Lung (tissue), 12 donors: Measurements from ENCODE around the gene ASB8. TPM values are rescaled to one million over a fixed set of nuclear protein-coding genes. Genes with fewer than 3 reads are reported as not detected.

Experiments used
- ATAC-seq: fragments of 200-7000 bp; cut with Tn5 transposase; one replicate; pipeline ENCODE4 v1.9.1; 2020; ENCODE audit warnings: moderate number of reproducible peaks; ENCODE audit not compliant: insufficient read depth, low FRiP score
- DNase-seq, 3 donors: peaks; one replicate each; pipeline ENCODE4 v3.0.0-alpha.2; 2013 to 2017
- H3K27ac ChIP-seq, 2 donors: one replicate each; pipeline ENCODE4 v1.5.1; 2013; ENCODE audit warnings: mild to moderate bottlenecking in 2 of 2, moderate library complexity in 2 of 2, control low read depth in 1 of 2, inconsistent platforms in 1 of 2, low read depth in 1 of 2, low read length in 1 of 2
- H3K27me3 ChIP-seq, 3 donors: one replicate each; pipeline ENCODE4 v1.5.1; 2013; ENCODE audit warnings: low read length in 2 of 3; ENCODE audit not compliant: control insufficient read depth in 3 of 3, insufficient read depth in 3 of 3
- H3K36me3 ChIP-seq, 4 donors: one replicate each; pipeline ENCODE4 v1.5.1; 2013; ENCODE audit warnings: low read length in 4 of 4, mild to moderate bottlenecking in 1 of 4, moderate library complexity in 1 of 4; ENCODE audit not compliant: control insufficient read depth in 4 of 4, insufficient read depth in 4 of 4
- H3K4me1 ChIP-seq, 5 donors: one replicate each; pipeline ENCODE4 v1.5.1; 2013; ENCODE audit warnings: low read length in 5 of 5, mild to moderate bottlenecking in 2 of 5, moderate library complexity in 1 of 5; ENCODE audit not compliant: control insufficient read depth in 5 of 5, insufficient read depth in 5 of 5
- H3K4me3 ChIP-seq: one replicate; pipeline ENCODE4 v1.5.1; 2013; ENCODE audit warnings: mild to moderate bottlenecking, control low read depth, moderate library complexity
- H3K9ac ChIP-seq, 2 donors: one replicate each; pipeline ENCODE4 v1.5.1; 2013; ENCODE audit warnings: low read length in 2 of 2, control low read depth in 1 of 2; ENCODE audit not compliant: insufficient read depth in 1 of 2
- H3K9me3 ChIP-seq, 4 donors: one replicate each; pipeline ENCODE4 v1.5.1; 2013; ENCODE audit warnings: low read length in 3 of 4, mild to moderate bottlenecking in 1 of 4, moderate library complexity in 1 of 4; ENCODE audit not compliant: control insufficient read depth in 4 of 4, insufficient read depth in 3 of 4
- CTCF ChIP-seq: IDR thresholded peaks from 2 replicates; pipeline ENCODE4 v1.5.1; 2012; ENCODE audit warnings: mild to moderate bottlenecking; ENCODE audit errors: control extremely low read depth, extremely low read depth
- WGBS, 2 donors: extraction: QIAGEN DNeasy Blood & Tissue Kit; methylation state at CpG; one replicate each; pipeline ENCODE4 v1.1.7; 2013; 5-methylcytosine and 5-hydroxymethylcytosine counted together
- polyA plus RNA-seq, 2 donors: library from polyadenylated mRNA; stranded (reverse); fragments of 200-250 nt; gene quantifications; one replicate each; pipeline ENCODE4 v1.2.1, GENCODE V29; 2013
- total RNA-seq, 2 donors: library from RNA; depleted of rRNA in 1 of 2; stranded (reverse); fragments of >200 nt in 1 of 2; gene quantifications; one replicate each; pipeline ENCODE4 v1.2.1, GENCODE V29; 2014 to 2021
- donor health status: control.
- donor health status: control.
- donor health status: Bipolar disorder and iron deficiency.
- donor health status: healthy.
- donor health status: DM: yes; HTN: yes; CAD: no.

Gene ASB8
- total and polyA plus RNA-seq, 4 donors, result 12.0 to 55.1 (median 26.9) TPM

- peak overlapping the region; percentile 92 to 97 for H3K9ac ChIP-seq
- no peaks in the 10 kb centered on the region for H3K27me3 ChIP-seq
- 9 to 11% methylated on average over 26 of the region's 26 CpGs for WGBS, 2 donors
- ATAC-seq (peak; percentile 2), DNase-seq (peak in 1 of 3 donors; percentile 52)
- TF ChIP-seq CTCF, result no peak
- peaks cover 0 to 28% (median 6%) of the 10 kb centered on the region in 5 donors for H3K4me1 ChIP-seq
- peak overlapping the region; percentile 98 to 100 for H3K27ac ChIP-seq
- H3K4me3 ChIP-seq, result peak overlapping the region; percentile 76
- H3K36me3 ChIP-seq, result no peaks in the 10 kb centered on the region
- peaks cover 0 to 4% (median 0%) of the 10 kb centered on the region in 4 donors for H3K9me3 ChIP-seq
Measured at GRCh38 chr12:48198672-48198971, 41.3 kb upstream of the ASB8 start.

GRCh38 chr12:48197971-48198671 is 40.8 kb upstream of the ASB8 start:
- H3K36me3 ChIP-seq, result no peaks in the 10 kb centered on the region
- peaks cover 0 to 4% (median 0%) of the 10 kb centered on the region in 4 donors for H3K9me3 ChIP-seq
- WGBS, 2 donors, result 0% methylated on average over 39 of the region's 39 CpGs
- H3K27ac ChIP-seq, result peak overlapping the region; percentile 98 to 100
- TF ChIP-seq CTCF, result no peak
- ATAC-seq (peak; percentile 94), DNase-seq (peak; percentile 97)
- peaks cover 0 to 28% (median 6%) of the 10 kb centered on the region in 5 donors for H3K4me1 ChIP-seq
- peak overlapping the region; percentile 76 for H3K4me3 ChIP-seq
- peak overlapping the region; percentile 92 to 97 for H3K9ac ChIP-seq
- H3K27me3 ChIP-seq, result no peaks in the 10 kb centered on the region

DNA sequence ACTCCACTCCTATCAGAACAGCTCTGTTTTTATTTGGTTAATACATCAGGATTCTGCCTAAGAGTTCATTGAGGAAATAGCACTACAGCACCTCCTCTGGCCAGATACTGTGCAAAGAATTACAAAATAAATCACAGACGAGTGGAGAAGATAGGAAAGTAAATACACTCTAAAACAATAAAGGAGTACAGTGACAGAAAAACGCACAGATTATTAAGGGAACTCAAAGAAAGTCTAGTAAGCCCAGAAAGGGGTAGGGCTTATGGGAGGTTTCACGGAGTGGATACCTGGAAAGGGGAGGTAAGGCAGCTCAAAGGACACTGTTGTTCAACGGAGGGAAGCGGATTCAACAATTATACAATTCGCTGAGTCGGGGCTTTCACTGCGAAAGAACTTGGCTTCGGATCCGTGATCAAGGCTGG is 40.2 kb upstream of the ASB8 start:
- ATAC-seq, result no peak
- peak overlapping the region; percentile 81 to 91 for H3K9ac ChIP-seq
- peak; percentile 23 for TF ChIP-seq CTCF
- DNase-seq, result peak in 2 of 3 donors; percentile 69 to 76
- H3K36me3 ChIP-seq, result no peaks in the 10 kb centered on the region
- no peaks in the 10 kb centered on the region for H3K9me3 ChIP-seq
- H3K4me1 ChIP-seq, result peaks cover 0 to 28% (median 6%) of the 10 kb centered on the region in 5 donors
- H3K4me3 ChIP-seq, result peak overlapping the region; percentile 47
- no peaks in the 10 kb centered on the region for H3K27me3 ChIP-seq
- peak overlapping the region; percentile 98 to 100 for H3K27ac ChIP-seq
- WGBS, 2 donors, result 0 to 2% methylated on average over 10 of the region's 10 CpGs
